Sigmoid colon (tissue), 7 donors: Measurements from ENCODE around the gene TET1. TPM values are rescaled to one million over a fixed set of nuclear protein-coding genes. Genes with fewer than 3 reads are reported as not detected.

Experiments used
- DNase-seq: peaks from one replicate; pipeline ENCODE4 v3.0.0-alpha.2; 2019
- H3K27ac ChIP-seq, 4 donors: fragments of 200-600 bp; sonication (generic); one replicate each; pipeline ENCODE4 v1.5.1; 2016 to 2019; ENCODE audit warnings: mild to moderate bottlenecking in 1 of 4
- H3K27me3 ChIP-seq, 3 donors: fragments of 200-600 bp; sonication (generic); one replicate each; pipeline ENCODE4 v1.5.1; 2019; ENCODE audit warnings: mild to moderate bottlenecking in 1 of 3
- H3K36me3 ChIP-seq, 4 donors: fragments of 200-600 bp; sonication (generic); one replicate each; pipeline ENCODE4 v1.5.1; 2016 to 2019
- H3K4me1 ChIP-seq, 4 donors: fragments of 200-600 bp; sonication (generic); one replicate each; pipeline ENCODE4 v1.5.1; 2017 to 2019
- H3K4me3 ChIP-seq, 4 donors: fragments of 200-600 bp; sonication (generic); one replicate each; pipeline ENCODE4 v1.5.1; 2017 to 2019; ENCODE audit warnings: mild to moderate bottlenecking in 2 of 4, moderate library complexity in 1 of 4
- H3K9me3 ChIP-seq, 4 donors: fragments of 200-600 bp in 3 of 4; sonication (generic) in 3 of 4; one replicate each; pipeline versions ENCODE4 v1.5.1 to v1.6.1; 2013 to 2019
- CTCF ChIP-seq, 4 experiments: fragments of 450-650 bp in 3 of 4; fragments of 200-600 bp in 1 of 4; IDR thresholded peaks; one replicate each; pipeline ENCODE4 v1.5.1; 2016 to 2019; ENCODE audit warnings: antibody characterized with exemption in 4 of 4, mild to moderate bottlenecking in 3 of 4, moderate library complexity in 2 of 4
- EP300 ChIP-seq, 4 donors: sonication (generic); formaldehyde crosslinking; IDR thresholded peaks; one replicate each; pipeline ENCODE4 v1.6.1; 2017; ENCODE audit warnings: antibody characterized with exemption in 4 of 4
- POLR2A ChIP-seq, 2 donors: fragments of 450-650 bp; IDR thresholded peaks; one replicate each; pipeline ENCODE4 v1.6.1; 2016; ENCODE audit warnings: antibody characterized with exemption in 2 of 2, mild to moderate bottlenecking in 2 of 2, moderate library complexity in 2 of 2
- POLR2AphosphoS5 ChIP-seq, 4 donors: sonication (generic); formaldehyde crosslinking; IDR thresholded peaks; one replicate each; pipeline ENCODE4 v1.6.1; 2017; ENCODE audit warnings: antibody characterized with exemption in 4 of 4
- WGBS, 2 donors: extraction: QIAGEN DNeasy Blood & Tissue Kit; methylation state at CpG; one replicate each; pipeline ENCODE4 v1.1.7; 2013; 5-methylcytosine and 5-hydroxymethylcytosine counted together
- intact Hi-C: fragments of 100-400 bp; cut with DNase I; formaldehyde crosslinking; loops from one replicate; pipeline ENCODE4 v1.15.1; 2023
- polyA plus RNA-seq, 3 donors: library from polyadenylated mRNA; stranded (reverse); fragments of 200-250 nt; gene quantifications; one replicate each; pipeline ENCODE4 v1.2.3, GENCODE V29; 2013
- small RNA-seq, 3 donors: library from RNA; depleted of rRNA; stranded (forward); fragments of <200 nt; gene quantifications; one replicate each; pipeline ENCODE3, GENCODE V24; 2016
- total RNA-seq, 4 donors: library from RNA; depleted of rRNA; stranded (reverse); fragments of >200 nt; gene quantifications; one replicate each; pipeline ENCODE4 v1.1.0, GENCODE V29; 2016
- donor health status: healthy with polysubstance abuse.
- donor health status: Bipolar disorder and iron deficiency.
- donor health status: healthy.

Gene TET1
- total and polyA plus RNA-seq, 7 donors: under 0.01 to 8.9 (median 6.5) TPM; not detected in 1

- Histone ChIP-seq H3K9me3 (no peaks in the 10 kb centered on the region), H3K4me3 (no peak overlapping the region), H3K36me3 (peaks cover 24 to 100% (median 65%) of the 10 kb centered on the region in 4 donors), H3K27ac (no peak overlapping the region), H3K4me1 (no peaks in the 10 kb centered on the region), H3K27me3 (no peaks in the 10 kb centered on the region)
- no peak for TF ChIP-seq CTCF (IDR thresholded peaks at IDR 0.05)
- TF ChIP-seq POLR2A (IDR thresholded peaks at IDR 0.05): no peak
- TF ChIP-seq EP300 (IDR thresholded peaks at IDR 0.05): no peak
- no peak for TF ChIP-seq POLR2AphosphoS5 (IDR thresholded peaks at IDR 0.05)
- WGBS, 2 donors: 78 to 79% methylated on average over 6 of the region's 6 CpGs
- no peak for DNase-seq
- intact Hi-C loops: no loop called here
These were observed 182.3 kb downstream of the TET1 start for GRCh38 chr10:68742397-68742796.

Small RNA genes within 50 kb of the gene (small RNA-seq; reads per million reads assigned to genes)
- gene RF00019: 0 reads per million in 3 donors

Other genes with a start within 250 kb of the TET1 start
- 10 to 100 TPM; 50.7 to 68.3 (median 57.4) TPM for gene HNRNPH3, start 228.3 kb upstream of the TET1 start, total RNA-seq
- 100 to 1,000 TPM in 2 of 3 donors, 10 to 100 TPM in 1; 95.3 to 148 (median 117) TPM for gene HNRNPH3, start 228.3 kb upstream of the TET1 start, polyA plus RNA-seq
- gene PBLD, start 227.4 kb upstream of the TET1 start, total RNA-seq: 10 to 100 TPM in 1 of 4 donors, 1 to 10 TPM in 3; 4.6 to 10.7 (median 7.0) TPM
- 10 to 100 TPM; 19.4 to 83.7 (median 61.9) TPM for gene PBLD, start 227.4 kb upstream of the TET1 start, polyA plus RNA-seq
- 10 to 100 TPM; 19.3 to 34.9 (median 26.7) TPM for gene RUFY2, start 153.1 kb upstream of the TET1 start, total RNA-seq
- 1 to 10 TPM; 5.8 to 6.0 (median 5.9) TPM for gene RUFY2, start 153.1 kb upstream of the TET1 start, polyA plus RNA-seq
- 1 to 10 TPM; 1.7 to 6.4 (median 2.6) TPM for gene DNA2, start 88.4 kb upstream of the TET1 start, total RNA-seq
- 1 to 10 TPM in 1 of 3 donors, under 1 TPM in 2; under 0.01 to 3.0 (median 0.69) TPM for gene DNA2, start 88.4 kb upstream of the TET1 start, polyA plus RNA-seq
- 100 to 1,000 TPM in 1 of 4 donors, 10 to 100 TPM in 3; 23.5 to 238 (median 25.1) TPM for gene SLC25A16, start 32.8 kb upstream of the TET1 start, total RNA-seq
- 1 to 10 TPM; 7.2 to 9.5 (median 8.0) TPM for gene SLC25A16, start 32.8 kb upstream of the TET1 start, polyA plus RNA-seq
- gene CCAR1, start 160.9 kb downstream of the TET1 start, total RNA-seq: 10 to 100 TPM; 37.6 to 69.2 (median 45.8) TPM
- gene CCAR1, start 160.9 kb downstream of the TET1 start, polyA plus RNA-seq: 10 to 100 TPM; 12.0 to 29.7 (median 14.6) TPM